Measurements from ENCODE around the gene PICK1.

PICK1 gene

DNA sequence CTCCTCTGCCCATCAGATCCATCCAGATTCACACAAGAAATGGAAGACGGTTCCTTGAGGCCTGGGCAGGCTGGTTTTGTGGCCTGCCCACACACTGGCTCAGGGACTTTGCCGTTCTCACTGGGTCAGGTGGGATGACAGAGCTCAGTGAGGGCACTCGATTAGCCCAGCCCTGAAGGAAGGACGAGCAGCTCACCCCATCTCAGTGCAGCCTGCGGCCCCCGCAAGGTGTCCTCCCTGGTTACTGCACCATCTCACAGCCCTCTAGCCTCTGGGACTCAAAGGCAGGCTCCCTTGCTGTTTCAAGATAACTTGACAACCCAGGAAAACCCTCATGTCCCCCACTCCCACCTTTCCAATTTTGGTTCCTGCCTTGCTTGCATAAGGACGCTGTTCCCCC, 22.6 kb downstream of the PICK1 start:
- TF ChIP-seq POLR2AphosphoS5 (IDR thresholded peaks at IDR 0.05; ENCODE audit: low read depth, low read length) (no peak), TAF1 (IDR thresholded peaks at IDR 0.05; ENCODE audit: borderline replicate concordance, insufficient read depth, low read length) (no peak), SIN3A (IDR thresholded peaks at IDR 0.05; ENCODE audit: borderline replicate concordance, insufficient read depth, low read length) (no peak), FOXP2 (optimal IDR thresholded peaks at IDR 0.05; ENCODE audit: borderline replicate concordance, extremely low read depth, extremely low read length, insufficient read depth) (no peak)
- TF ChIP-seq, protein P1, sequence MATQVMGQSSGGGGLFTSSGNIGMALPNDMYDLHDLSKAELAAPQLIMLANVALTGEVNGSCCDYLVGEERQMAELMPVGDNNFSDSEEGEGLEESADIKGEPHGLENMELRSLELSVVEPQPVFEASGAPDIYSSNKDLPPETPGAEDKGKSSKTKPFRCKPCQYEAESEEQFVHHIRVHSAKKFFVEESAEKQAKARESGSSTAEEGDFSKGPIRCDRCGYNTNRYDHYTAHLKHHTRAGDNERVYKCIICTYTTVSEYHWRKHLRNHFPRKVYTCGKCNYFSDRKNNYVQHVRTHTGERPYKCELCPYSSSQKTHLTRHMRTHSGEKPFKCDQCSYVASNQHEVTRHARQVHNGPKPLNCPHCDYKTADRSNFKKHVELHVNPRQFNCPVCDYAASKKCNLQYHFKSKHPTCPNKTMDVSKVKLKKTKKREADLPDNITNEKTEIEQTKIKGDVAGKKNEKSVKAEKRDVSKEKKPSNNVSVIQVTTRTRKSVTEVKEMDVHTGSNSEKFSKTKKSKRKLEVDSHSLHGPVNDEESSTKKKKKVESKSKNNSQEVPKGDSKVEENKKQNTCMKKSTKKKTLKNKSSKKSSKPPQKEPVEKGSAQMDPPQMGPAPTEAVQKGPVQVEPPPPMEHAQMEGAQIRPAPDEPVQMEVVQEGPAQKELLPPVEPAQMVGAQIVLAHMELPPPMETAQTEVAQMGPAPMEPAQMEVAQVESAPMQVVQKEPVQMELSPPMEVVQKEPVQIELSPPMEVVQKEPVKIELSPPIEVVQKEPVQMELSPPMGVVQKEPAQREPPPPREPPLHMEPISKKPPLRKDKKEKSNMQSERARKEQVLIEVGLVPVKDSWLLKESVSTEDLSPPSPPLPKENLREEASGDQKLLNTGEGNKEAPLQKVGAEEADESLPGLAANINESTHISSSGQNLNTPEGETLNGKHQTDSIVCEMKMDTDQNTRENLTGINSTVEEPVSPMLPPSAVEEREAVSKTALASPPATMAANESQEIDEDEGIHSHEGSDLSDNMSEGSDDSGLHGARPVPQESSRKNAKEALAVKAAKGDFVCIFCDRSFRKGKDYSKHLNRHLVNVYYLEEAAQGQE (IDR thresholded peaks at IDR 0.05; ENCODE audit: insufficient read depth in 1 of 2, low read depth in 2 of 2, low read length in 2 of 2), result no peak

DNA sequence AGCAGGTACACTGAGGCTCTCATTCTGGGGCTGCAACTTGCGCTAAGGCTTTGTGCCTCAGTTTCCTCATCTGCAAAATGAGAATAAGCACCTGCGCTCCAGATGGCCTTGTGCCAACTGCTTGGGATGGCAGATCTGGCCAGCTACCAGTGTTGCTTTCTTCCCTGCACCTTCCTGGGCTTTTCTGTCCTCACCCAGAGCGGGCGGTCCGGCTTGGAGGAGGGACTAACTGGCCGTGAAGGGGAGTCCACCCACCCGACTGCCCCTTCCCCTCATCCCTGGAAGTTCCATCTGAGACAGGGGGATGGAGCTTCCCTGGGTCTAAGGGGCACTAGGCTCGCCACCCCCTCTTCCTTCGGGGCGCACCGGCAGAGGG, 23.3 kb downstream of the PICK1 start:
- no peak for TF ChIP-seq SIN3A (IDR thresholded peaks at IDR 0.05; ENCODE audit: borderline replicate concordance, insufficient read depth, low read length)
- TF ChIP-seq TAF1 (IDR thresholded peaks at IDR 0.05; ENCODE audit: borderline replicate concordance, insufficient read depth, low read length), result no peak
- no peak for TF ChIP-seq POLR2AphosphoS5 (IDR thresholded peaks at IDR 0.05; ENCODE audit: low read depth, low read length)
- no peak for TF ChIP-seq FOXP2 (optimal IDR thresholded peaks at IDR 0.05; ENCODE audit: borderline replicate concordance, extremely low read depth, extremely low read length, insufficient read depth)
- TF ChIP-seq, protein P1 (IDR thresholded peaks at IDR 0.05; ENCODE audit: insufficient read depth in 1 of 2, low read depth in 2 of 2, low read length in 2 of 2), result no peak

DNA sequence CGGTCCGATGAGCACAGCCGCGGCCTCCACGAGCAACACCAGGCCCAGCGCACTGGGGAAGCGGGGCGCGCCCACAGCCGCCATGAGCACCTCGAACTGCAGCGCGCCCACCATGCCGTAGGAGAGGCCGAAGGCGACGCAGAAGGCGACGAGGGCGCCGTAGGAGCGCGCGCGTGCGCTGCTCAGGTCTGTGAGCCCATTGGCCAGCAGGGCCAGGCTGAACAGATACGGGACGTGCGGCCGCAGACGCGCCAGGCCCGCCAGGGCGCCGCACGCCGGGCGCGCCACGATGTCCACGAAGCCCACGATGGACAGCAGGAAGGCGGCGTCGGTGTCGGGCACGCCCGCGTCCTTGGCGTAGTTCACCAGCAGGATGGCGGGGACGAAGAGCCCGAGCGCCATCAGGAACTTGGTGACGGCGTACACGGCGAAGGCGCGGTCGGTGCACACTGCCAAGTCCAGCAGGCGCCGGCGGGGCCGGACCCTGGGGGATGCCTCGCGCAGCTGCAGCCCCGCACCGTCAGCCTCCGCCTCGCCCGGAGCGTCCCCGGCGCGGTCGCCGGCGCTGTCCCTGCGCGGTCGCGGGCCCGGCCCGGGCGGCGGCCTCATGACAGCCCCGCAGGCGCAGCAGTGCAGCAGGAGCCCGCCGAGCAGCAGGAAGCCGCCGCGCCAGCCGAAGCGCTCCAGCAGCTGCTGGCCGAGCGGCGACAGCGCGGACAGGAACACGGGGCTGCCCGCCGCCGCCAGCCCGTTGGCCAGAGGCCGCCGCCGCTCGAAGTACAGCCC, 23.8 kb downstream of the PICK1 start:
- TF ChIP-seq POLR2AphosphoS5 (IDR thresholded peaks at IDR 0.05; ENCODE audit: low read depth, low read length) (no peak), FOXP2 (optimal IDR thresholded peaks at IDR 0.05; ENCODE audit: borderline replicate concordance, extremely low read depth, extremely low read length, insufficient read depth) (no peak)

DNA sequence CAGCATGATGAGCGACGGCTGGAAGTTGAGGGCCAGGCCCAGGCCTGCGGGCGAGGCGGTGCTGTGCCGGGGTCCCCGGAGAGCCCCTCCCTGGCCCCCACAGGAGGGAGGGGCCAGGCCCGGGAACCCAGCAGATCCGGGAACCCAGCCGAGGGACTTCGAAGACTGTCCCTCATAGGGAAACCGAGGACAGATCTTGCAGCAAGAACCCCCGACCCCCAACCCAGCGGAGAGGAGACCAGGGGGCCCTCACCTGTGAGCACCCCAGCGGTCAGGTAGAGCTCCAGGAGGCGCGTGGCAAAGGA, 24.4 kb downstream of the PICK1 start:
- TF ChIP-seq POLR2AphosphoS5 (IDR thresholded peaks at IDR 0.05; ENCODE audit: low read depth, low read length) (no peak), TAF1 (IDR thresholded peaks at IDR 0.05; ENCODE audit: borderline replicate concordance, insufficient read depth, low read length) (no peak), SIN3A (IDR thresholded peaks at IDR 0.05; ENCODE audit: borderline replicate concordance, insufficient read depth, low read length) (no peak), FOXP2 (optimal IDR thresholded peaks at IDR 0.05; ENCODE audit: borderline replicate concordance, extremely low read depth, extremely low read length, insufficient read depth) (no peak)
- TF ChIP-seq, protein P1 (IDR thresholded peaks at IDR 0.05; ENCODE audit: insufficient read depth in 1 of 2, low read depth in 2 of 2, low read length in 2 of 2), result no peak

DNA sequence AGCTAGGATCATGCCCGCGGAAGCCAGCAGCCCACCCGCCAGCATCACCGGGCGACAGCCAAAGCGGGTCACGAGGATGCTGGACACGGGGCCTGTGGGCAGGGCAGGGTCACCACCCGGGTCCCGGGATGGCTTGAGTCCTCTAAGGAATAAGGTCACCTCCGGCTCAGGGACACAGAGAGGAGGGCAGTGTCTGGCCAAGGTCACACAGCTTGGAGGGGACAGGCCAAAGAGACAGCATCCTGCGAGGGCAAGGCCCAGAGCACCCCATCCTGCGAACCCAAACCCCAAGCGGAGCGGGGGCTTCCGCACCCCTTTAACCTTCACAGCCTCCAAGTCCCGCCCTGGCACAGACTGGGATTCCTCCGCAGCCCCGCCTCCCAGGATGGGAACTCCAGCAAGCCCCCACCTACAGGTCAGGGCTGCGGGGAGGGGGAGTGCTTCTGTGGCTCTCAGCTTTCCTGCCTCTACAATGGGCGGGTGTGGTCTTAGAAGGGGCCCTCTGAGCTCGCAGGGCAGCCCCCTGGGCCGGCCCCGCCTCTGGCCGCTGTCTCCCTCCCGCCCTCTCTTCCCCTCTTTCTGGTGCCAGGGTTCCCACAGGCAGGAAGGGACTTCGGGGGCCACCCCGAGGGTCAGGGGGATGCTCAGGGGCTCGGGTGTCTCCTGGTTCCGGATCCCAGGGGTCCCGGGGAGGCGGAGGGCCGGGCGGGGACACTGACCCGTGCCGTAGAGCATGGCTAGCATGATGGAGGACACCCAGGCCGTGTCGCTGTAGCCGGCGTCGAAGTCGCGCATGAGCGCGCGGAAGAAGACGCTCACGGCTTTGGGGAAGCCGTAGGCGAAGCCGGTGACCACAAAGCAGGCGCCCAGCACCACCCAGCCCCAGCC, 25.0 kb downstream of the PICK1 start:
- TF ChIP-seq SIN3A (IDR thresholded peaks at IDR 0.05; ENCODE audit: borderline replicate concordance, insufficient read depth, low read length) (no peak), TAF1 (IDR thresholded peaks at IDR 0.05; ENCODE audit: borderline replicate concordance, insufficient read depth, low read length) (no peak), POLR2AphosphoS5 (IDR thresholded peaks at IDR 0.05; ENCODE audit: low read depth, low read length) (no peak), FOXP2 (optimal IDR thresholded peaks at IDR 0.05; ENCODE audit: borderline replicate concordance, extremely low read depth, extremely low read length, insufficient read depth) (no peak)
- TF ChIP-seq, protein P1 (IDR thresholded peaks at IDR 0.05; ENCODE audit: insufficient read depth in 1 of 2, low read depth in 2 of 2, low read length in 2 of 2), result no peak
